ENCODE results near the gene HESX1. TPM values are rescaled to one million over a fixed set of nuclear protein-coding genes. Genes with fewer than 3 reads are reported as not detected.

Gene HESX1
- total RNA-seq, 1 experiment from 2014 or later = 0.11 TPM

Other genes starting within 250 kb of the HESX1 start
- gene SPATA12, start 139.3 kb downstream of the HESX1 start, total RNA-seq (2014; rRNA removed; shearing (Covaris generic)) = not detected in 2 replicates
- gene IL17RD, start 34.6 kb downstream of the HESX1 start, total RNA-seq (2014; rRNA removed; shearing (Covaris generic)) = not detected in 2 replicates
- 12.6 and 18.7 TPM in 2 replicates for gene APPL1, start 27.8 kb upstream of the HESX1 start, total RNA-seq (2014; rRNA removed; shearing (Covaris generic))
- gene ASB14, start 92.7 kb upstream of the HESX1 start, total RNA-seq (2014; rRNA removed; shearing (Covaris generic)) = not detected in 2 replicates